Brain microvascular endothelial cell (primary cell): ENCODE measurements around the gene TSPO.
"Not testable (repeated sequence)": the region's sequence is repeated elsewhere in the genome, so short reads cannot be mapped to it uniquely, and the experiment has no call there.

Experiments used
- DNase-seq: peaks from one replicate; pipeline ENCODE4 v3.0.0-alpha.2; 2020
- H3K27ac ChIP-seq: fragments of 250-450 bp; sonication (Bioruptor Pico); 2 replicates; pipeline ENCODE4 v1.5.1; 2020; ENCODE audit warnings: mild to moderate bottlenecking, moderate library complexity
- H3K27me3 ChIP-seq: fragments of 250-450 bp; sonication (Bioruptor Pico); replicated peaks from 2 replicates; pipeline ENCODE4 v1.5.1; 2020; ENCODE audit warnings: mild to moderate bottlenecking
- H3K36me3 ChIP-seq: fragments of 250-450 bp; sonication (Bioruptor Pico); replicated peaks from 2 replicates; pipeline ENCODE4 v1.5.1; 2020; ENCODE audit warnings: mild to moderate bottlenecking
- H3K4me3 ChIP-seq: 2 replicates; pipeline ENCODE4 v1.5.1; 2011; ENCODE audit warnings: low read depth, mild to moderate bottlenecking, control low read depth, low read length, moderate library complexity
- CTCF ChIP-seq: IDR thresholded peaks from 2 replicates; pipeline ENCODE4 v1.5.1; 2011; ENCODE audit warnings: low read depth, mild to moderate bottlenecking, moderate library complexity, low read length, control low read depth, inconsistent platforms; ENCODE audit errors: missing control alignments
- in situ Hi-C: cut with HindIII; loops from 2 replicates; pipeline ENCODE4 v1.10.0; 2017; ENCODE audit warnings: low sequenced_read_pairs, low pct_ligation_motif_present

Gene TSPO

DNA sequence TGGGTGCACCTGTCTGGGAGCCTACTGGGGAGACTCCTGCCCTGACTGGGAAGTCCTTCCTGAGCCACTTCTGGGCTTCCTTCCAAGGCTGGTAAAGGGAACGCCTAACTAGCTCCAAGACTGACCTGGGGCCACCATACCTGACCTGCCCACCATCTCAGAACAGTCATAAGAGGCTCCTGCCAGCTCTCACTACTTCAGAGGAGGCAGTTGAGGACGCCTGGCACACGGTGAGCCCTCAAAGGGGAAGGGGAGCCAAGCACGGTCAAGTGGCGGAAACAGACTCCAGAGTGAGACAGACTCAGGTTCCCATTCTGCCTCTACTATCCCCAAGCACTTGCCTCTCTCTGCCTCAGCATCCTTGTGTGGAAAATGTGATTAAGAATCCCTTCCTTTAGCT lies 15.8 kb upstream of the TSPO start:
- in situ Hi-C loops: no loop called here
- Histone ChIP-seq H3K27ac (no peak overlapping the region), H3K36me3 (peaks cover 28% of the 10 kb centered on the region), H3K27me3 (no peaks in the 10 kb centered on the region), H3K4me3 (no peak overlapping the region)
- DNase-seq: no peak
- TF ChIP-seq CTCF: no peak

GRCh38 chr22:43136255-43136654 lies 15.1 kb upstream of the TSPO start:
- in situ Hi-C loops: no loop called here
- DNase-seq: no peak
- Histone ChIP-seq H3K27ac (no peak overlapping the region), H3K36me3 (peaks cover 30% of the 10 kb centered on the region), H3K27me3 (no peaks in the 10 kb centered on the region), H3K4me3 (no peak overlapping the region)
- peak; percentile 86 for TF ChIP-seq CTCF

DNA sequence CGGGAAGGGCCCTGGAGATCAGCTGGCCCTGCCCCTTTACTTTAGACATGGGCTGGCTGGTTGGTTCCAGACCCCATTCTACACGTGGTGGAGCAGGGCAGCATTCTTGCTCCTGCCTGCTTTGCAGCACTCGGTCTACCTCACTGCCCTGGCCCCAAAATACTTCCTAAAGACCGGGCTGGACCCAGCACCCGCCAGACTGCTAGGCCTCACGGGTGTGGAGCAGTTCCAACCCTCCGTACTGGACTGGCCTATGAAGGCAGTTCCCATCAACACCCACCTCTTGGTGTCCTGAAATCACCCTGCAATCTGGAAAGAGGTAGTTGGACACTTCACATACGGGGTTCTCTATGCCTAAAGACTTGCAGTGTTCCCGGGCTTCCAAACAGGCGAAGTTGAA lies 14.6 kb upstream of the TSPO start:
- no peak for DNase-seq
- H3K27ac ChIP-seq: no peak overlapping the region
- peaks cover 28% of the 10 kb centered on the region for H3K36me3 ChIP-seq
- no peaks in the 10 kb centered on the region for H3K27me3 ChIP-seq
- H3K4me3 ChIP-seq: no peak overlapping the region
- TF ChIP-seq CTCF: no peak
- in situ Hi-C loops: no loop called here

DNA sequence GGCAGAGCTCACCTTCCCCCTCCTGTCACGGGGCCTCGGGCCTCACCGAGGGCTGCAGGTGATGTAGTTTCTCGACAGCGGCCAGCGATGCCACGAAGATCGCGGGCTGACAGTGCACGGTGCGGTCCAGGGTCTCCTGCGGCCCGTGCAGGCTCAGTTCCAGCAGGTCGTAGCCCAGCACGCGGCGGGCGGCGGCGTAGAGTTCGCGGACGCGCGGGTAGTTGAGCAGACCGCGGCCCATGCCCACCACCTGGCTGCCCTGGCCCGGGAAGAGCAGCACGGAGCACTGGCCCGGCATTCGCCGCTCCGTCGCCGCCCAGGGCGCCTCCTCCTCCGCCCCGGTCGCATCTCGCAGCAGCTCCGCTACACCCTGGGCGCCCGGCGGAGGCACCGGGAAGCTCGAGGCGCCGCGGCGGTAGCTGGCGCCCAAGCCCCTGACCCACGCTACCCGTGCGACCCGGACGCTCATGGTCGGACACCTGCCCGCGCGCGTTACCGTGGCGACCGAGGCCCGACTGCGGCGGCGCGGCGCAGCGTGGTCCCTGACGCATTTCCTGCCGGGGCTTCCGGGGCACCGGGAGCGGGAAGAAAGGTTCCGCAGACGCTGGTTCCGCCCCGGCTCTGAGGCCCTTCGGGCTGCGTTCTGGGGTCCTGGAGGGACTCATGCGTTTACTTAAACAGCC lies 8.3 kb upstream of the TSPO start, which contains the start of gene MCAT:
Gene MCAT (minus strand): TSS at position 519 of the 683 bp plus-strand sequence. CDS start 50 bp downstream, at position 469.
- Histone ChIP-seq H3K36me3 (peaks cover 7% of the 10 kb centered on the region), H3K4me3 (peak within 1 kb of the TSS; percentile 95), H3K27ac (peak within 1 kb of the TSS; percentile 75), H3K27me3 (no peaks in the 10 kb centered on the region)
- TF ChIP-seq CTCF: no peak
- peak; percentile 55 for DNase-seq
- in situ Hi-C loops: no loop called here

- H3K27ac ChIP-seq: no peak overlapping the region
- TF ChIP-seq CTCF: no peak
- peaks cover 7% of the 10 kb centered on the region for H3K36me3 ChIP-seq
- H3K4me3 ChIP-seq: no peak overlapping the region
- no peaks in the 10 kb centered on the region for H3K27me3 ChIP-seq
- in situ Hi-C loops: no loop called here
- no peak for DNase-seq
Observed at GRCh38 chr22:43144949-43145348, 6.4 kb upstream of the TSPO start.

DNA sequence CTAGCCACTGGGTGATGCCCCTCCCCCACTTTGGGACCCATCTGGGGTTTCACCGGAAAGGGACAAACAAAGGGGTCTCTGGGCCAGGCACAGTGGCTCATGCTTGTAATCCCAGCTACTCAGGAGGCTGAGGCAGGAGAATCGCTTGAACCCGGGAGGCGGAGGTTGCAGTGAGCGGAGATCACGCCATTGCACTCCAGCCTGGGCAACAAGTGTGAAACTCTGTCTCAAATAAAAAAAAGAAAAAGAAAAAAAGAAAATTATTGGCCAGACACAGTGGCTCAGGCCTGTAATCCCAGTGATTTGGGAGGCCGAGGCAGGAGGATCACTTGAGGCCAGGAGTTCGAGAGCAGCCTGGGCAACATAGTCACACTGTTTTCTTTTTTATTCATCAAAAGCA lies 6.0 kb upstream of the TSPO start:
- H3K4me3 ChIP-seq, in situ Hi-C loops, H3K36me3 ChIP-seq, H3K27ac ChIP-seq, H3K27me3 ChIP-seq, DNase-seq: not testable (repeated sequence)

GRCh38 chr22:43146332-43146731 lies 5.0 kb upstream of the TSPO start:
- H3K4me3 ChIP-seq, H3K27me3 ChIP-seq, in situ Hi-C loops, H3K36me3 ChIP-seq, H3K27ac ChIP-seq, DNase-seq: not testable (repeated sequence)
